GM21723 (cell line): Measurements from ENCODE around the gene FOXO1.

Experiments used
- ATAC-seq: cut with Tn5 transposase; IDR thresholded peaks from one replicate; pipeline ENCODE4 v1.9.1; 2021; ENCODE audit warnings: mild to moderate bottlenecking, moderate library complexity; ENCODE audit not compliant: unreplicated experiment

Gene FOXO1

DNA sequence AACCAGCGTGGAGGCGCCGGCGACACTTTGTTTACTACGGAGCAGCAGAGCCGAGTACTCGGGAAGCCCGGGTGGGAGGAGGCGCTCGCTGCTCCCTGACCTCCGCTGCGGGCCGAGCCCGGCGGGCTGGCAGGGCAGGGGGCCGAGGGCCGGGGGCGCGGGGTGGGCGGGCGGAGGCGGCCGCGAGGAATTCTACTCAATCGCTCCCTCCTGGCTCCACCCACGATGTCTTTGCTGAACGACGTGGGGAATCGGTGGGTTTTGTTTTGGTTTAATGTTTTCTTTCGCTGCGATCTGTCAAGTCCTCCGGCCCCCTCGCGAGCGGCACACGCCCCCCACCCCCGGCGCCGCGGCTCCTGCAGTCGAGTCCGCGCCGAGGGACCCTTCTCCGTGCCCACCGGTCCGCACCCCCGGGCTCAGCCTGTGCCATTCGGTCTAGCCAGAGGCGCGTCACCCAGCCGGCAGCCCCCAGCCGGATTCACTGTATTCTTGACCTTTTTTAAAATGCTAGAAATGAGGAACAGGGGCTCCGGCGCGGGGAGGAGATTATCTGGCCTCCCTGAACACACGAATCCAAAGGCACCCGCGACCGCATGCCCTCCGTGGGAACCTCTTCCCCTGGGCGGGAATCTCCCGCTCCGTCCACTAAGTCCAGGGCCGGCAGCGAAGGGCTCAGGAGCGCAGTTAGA, 636 bp upstream of the FOXO1 start:
- ATAC-seq, result peak; percentile 17

DNA sequence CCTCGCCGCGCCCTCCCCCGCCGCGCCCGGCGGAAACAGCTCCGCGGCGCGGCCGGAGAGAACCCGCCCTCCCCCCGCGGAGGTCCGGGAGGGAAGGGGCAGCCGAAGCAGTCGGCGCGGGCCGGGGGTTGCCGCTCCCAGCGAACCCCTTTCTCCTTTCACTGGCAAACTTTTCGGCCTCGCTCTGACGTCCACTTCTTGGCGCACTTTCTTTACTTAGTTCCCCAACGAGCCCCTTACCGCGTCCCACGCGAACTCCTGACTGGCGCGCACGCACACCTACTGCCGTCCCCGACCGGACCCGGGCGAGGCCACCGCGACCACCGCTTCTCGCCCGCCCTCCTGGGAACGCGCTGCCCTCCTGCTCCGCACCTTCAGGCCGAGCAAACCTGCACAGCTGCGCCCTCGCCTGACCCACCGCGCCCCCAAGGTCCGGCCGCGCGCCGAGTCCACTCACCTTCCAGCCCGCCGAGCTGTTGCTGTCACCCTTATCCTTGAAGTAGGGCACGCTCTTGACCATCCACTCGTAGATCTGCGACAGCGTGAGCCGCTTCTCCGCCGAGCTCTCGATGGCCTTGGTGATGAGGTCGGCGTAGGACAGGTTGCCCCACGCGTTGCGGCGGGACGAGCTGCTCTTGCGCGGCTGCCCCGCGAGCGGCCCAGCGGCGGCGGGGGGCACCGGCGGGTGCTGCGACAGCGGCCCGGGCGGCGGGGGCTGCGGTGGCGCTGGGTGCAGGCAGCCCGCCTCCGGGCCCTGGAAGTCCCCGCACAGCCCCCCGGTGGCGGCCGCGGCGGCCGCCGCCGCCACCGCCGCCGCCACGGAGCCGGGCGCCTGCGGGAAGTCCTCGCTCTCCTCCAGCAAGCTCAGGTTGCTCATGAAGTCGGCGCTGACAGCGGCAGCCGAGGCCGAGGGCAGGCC, 1.1 kb downstream of the FOXO1 start:
- ATAC-seq, result peak; percentile 9

DNA sequence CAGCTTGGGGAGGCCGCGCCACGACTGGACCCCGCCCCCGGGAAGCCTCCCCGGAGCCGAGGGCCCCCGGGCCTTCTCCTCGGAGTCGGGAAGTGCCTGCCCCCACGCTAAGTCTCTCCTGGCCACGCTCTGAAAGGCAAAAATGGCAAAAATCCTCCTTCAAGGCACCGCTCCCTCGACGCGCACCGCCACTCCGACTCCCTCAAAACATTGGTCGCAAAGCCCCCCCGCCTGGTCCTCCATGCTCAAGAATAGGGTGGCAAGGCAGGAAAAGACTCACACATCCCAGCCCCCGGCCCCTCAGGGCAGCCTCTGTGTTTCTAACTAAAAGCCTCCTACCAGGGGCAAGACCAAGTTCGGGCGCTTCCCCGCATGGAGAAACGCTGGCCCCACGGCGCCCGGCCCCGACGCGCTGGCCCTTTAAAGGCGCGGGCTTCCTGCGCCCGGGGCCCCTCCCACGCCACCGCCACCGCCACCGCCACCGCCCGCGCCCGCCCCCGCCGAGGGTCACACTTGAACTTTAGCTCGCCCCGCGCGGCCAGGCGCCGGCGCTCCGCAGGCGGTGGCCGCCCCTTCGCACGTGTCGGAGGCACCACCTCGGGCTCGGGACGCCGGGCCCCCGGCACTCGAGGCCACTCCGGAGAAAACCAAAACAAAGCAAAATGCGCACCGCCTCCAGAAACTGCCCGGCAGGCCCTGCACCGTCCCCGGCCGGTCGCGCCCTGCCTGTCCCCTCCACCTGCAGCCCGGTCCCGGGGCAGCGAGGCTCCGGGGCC, 1.9 kb downstream of the FOXO1 start:
- peak; percentile 19 for ATAC-seq

DNA sequence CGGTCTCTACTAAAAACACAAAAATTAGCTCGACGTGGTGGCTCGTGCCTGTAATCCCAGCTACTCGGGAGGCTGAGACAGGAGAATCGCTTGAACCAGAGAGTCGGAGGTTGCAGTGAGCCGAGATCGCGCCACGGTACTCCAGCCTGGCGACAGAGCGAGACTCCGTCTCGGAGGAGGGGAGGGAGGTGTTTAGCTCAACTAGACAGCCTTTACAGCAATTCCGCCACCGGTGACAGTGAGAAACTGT, 2.4 kb downstream of the FOXO1 start:
- ATAC-seq, result peak; percentile 26

DNA sequence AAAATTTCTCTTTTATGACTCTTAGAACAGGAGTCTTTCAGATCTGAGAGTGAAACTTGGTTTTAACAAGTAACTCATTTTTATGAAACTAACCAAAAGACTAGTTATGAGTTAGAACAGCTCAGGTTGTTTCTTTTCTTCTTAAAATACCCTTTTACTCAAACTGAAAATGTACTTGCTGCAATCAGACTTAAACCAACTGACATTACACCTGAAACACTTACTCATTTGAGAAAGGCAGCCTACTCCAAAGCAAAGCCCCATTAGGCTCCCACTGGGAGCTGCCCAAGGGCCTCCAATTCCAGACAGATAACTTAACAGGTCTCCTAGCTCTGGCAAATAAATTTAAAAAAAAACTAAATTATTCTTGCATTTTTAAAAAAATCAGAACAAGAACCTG, 3.6 kb downstream of the FOXO1 start:
- ATAC-seq, result peak; percentile 32

DNA sequence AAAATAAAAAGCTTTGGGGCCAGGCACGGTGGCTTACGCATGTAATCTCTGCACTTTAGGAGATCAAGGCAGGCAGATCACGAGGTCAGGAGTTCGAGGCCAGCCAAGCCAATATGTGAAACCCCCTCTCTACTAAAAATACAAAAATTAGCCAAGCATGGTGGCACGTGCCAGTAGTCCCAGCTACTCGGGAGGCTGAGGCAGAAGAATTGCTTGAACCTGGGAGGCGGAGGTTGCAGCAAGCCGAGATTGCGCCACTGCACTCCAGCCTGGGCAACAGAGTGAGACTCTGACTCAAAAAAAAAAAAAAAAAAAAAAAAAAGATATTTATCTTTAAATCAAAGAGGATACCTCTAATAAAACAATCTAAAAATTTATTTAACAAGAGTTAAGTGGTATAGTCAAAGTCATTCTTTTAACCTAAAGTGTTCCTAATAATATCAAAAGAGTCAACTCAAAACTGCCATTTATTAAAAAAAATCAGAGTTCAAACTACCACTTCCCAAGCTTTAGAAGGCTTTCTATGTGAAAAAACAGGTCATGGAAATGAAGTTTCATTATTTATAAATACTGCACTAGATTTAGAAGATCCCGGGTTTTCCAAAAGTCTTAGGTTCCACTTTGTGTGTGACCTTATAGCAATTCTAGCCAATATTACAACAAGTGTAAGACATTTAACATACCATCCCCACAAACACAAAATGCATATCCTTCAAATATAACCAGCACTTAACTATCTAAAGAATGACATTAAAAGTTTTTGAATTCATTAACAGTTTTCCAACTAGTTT, 4.4 kb downstream of the FOXO1 start:
- ATAC-seq, result no peak

DNA sequence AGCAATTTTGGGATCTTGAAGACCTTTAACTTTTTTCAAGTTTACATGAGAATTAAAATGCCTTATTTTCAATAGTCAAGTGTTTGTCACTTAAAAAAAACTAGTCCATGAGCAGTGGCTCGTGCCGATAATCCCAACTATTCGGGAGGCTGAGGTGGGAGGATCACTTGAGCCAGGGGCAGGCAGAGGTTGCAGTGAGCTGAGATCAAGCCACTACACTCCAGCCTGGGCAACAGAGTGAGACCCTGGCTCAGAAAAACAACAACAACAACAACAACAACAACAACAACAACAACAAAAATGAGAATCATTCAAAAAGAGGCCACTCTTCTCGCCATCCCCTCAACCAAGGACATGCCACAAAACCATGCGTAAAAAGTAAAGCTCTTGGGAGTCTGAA, 5.7 kb downstream of the FOXO1 start:
- no peak for ATAC-seq

DNA sequence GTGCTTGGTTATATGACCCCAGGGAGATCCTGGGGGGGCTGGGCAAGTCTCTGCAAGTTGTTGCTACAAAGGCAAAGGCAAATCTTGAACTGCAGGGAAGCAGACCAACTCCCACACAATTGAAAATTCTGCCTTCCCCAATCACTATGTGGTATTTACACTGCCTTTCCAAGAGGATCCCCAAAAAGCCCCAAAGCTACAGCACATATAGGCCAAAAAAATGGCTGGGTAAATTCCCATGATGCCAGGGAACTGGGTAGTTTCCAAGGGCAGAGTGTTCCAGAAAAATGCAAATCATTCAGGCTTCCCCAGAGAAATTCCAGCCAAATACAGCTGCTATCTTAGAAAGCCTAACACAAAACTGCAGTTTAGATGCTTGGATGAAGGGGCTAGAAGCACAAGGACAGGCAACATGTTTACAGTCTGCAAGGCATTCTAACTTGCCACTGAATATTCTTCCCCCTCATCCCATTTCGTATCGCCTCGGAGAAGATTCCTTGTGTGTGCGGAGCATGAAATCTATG, 6.2 kb downstream of the FOXO1 start:
- no peak for ATAC-seq

DNA sequence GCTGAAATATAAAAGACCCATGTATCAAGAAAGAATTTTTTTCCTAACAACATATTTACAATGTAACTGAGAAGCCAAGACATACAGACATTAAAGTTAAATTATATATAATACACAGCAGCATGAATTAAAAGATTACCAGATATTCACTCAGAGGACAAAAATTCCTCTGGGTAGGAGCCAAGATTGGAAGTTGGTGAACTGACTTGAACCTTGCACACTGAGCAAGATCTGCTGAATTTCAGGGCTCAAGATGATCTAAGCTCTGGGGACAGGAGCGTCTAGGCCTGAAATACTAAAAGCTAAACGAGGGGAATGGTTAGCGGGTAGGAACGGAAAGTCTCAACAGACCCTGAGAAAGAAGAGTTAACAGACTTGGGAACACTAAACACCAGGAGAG, 8.5 kb downstream of the FOXO1 start:
- no peak for ATAC-seq

DNA sequence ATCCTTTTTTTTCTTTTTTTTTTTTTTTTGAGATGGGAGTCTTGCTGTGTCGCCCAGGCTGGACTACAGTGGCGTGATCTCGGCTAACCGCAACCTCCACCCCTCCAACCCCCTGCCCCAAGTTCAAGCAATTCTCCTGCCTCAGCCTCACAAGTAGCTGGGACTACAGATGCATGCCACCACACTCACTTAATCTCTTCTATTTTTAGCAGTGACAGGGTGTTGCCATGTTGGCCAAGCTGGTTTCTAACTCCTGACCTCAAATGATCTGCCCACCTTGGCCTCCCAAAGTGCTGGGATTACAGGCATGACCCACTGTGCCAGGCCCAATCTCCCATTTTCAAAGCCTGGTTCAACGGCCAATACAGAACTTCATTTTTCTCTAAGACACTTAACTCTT, 9.1 kb downstream of the FOXO1 start:
- ATAC-seq, result no peak

DNA sequence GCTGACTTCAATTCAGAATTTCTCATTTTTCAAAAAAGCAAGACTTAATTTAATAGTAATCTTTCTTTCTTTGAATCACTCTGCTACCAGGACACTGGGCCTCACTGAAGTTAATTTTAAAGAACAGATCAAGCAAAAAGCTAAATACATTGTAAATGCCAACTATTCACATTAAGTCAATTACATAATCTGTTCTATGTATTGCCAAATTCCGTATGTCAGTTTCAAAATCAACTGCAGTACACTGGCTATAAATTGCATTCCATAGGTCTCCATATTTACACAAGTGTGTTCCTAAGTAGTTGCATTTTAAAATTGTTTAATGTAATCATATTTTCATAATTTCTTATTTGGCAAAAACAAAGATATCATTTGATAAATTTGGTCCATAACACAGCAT, 10.1 kb downstream of the FOXO1 start:
- ATAC-seq, result no peak

DNA sequence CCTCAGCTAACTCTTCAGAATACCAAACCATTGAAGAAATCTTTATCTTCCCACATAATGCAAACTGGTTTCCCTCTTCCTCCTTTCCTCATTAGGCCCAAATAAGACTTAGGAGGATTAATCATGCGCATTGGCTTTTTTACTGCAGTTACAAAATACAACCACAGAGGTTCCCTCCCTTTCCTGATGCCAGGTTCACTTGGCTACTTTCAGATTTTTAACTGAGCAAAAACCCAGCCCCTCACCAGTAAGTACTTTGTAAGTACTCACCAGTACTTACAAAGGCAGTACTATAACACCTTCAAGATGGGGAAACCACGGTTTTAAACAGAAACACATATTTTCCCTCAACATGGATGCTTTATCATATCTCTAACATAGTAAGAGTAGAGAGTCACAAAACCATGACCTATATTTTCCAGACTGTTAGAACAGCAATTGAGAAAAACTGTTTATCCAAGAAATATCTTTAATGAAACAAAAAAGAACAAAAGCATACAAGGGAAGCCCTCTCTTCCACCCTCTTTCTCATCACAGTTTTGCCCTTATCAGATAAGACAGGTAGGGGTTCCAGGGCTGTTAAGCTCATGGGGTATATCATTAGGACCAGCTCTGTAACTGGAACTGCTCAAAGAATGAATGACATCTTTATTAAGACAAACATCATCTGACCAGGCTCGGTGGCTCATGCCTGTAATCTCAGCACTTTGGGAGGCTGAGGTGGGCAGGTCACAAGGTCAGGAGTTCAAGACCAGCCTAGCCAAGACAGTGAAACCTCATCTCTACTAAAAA, 12.7 kb downstream of the FOXO1 start:
- no peak for ATAC-seq

DNA sequence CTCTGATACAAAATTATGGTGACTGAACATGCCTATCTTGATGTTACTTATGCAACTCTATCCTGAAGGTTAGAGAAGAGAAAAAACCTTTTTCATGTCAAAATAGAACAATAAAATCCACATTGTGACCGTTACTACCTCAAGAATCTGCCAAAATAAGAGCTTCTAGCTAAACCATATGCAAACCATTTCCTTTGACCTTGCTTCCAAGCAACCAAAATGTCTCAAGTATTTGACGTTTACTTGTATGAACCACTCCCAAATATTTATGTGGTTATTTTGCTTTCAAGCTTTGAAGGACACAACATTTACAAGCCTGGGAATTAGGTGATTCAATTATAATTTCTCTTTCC, 13.9 kb downstream of the FOXO1 start:
- peak; percentile 58 for ATAC-seq

DNA sequence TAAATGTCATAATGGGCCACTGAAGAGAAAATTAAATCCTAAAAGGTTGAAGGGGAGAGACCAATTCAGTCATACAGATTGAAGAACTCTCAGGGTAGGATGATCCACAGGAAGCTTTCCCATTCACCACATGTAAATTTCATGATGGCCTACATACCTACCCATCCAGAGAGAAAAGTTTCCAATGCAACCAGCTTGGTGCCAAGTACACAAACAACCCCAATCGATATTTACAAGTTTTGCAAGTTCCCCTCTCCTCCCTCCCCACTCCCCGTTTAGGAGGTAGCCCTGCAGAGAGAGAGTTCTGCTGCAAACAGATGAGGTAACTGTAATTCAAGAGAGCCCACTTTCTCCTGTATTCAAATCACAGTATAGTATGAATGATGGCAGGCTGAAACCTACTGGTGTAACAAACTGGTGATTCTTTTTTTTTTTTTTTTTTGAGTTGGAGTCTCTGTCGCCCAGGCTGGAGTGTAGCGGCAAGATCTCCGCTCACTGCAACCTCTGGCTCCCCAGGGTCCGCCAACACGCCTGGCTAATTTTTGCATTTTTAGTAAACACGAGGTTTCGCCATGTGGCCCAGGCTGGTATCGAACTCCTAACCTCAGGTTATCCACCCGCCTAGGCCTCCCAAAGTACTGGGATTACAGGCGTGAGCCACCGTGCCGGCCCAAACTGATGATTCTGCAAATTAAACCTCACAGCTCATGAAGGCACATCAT, 14.4 kb downstream of the FOXO1 start:
- peak; percentile 41 for ATAC-seq

DNA sequence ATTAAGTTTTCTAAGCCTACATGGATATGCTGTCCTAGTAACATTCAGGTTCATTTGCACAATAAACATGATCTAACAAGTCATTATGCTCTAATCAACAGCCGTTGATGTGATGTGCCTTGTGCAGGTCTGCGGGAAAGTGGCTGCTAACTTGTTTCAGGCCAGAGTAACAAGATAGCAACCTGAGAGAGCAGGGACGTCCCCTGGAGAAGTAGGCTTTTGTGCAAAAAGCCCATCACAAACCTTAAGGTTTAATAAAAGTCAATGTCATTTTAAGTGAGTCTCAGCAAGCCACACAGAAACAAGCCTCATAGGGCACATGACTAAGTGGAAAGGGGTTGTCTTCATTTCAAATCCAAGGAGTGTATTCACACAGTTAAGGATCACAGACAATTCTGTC, 17.6 kb downstream of the FOXO1 start:
- ATAC-seq, result no peak

DNA sequence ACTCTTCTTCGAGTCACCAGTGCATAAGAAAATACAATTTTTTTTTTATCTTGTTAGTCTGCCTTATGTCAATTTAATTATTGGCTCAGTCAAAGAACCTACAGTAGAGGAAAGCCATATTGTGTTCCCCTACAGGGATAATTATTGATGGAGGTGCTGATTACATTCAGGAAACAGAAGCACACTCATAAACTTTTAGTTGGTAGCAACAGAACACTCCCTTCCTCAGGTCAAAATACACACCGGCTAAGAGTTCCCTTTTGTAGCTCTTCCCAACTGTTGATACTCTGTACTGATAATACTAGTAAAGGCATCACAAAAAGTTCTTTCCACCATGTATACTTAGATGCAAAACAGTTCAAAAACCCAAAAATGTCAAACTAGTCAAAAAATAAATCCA, 18.4 kb downstream of the FOXO1 start:
- no peak for ATAC-seq

DNA sequence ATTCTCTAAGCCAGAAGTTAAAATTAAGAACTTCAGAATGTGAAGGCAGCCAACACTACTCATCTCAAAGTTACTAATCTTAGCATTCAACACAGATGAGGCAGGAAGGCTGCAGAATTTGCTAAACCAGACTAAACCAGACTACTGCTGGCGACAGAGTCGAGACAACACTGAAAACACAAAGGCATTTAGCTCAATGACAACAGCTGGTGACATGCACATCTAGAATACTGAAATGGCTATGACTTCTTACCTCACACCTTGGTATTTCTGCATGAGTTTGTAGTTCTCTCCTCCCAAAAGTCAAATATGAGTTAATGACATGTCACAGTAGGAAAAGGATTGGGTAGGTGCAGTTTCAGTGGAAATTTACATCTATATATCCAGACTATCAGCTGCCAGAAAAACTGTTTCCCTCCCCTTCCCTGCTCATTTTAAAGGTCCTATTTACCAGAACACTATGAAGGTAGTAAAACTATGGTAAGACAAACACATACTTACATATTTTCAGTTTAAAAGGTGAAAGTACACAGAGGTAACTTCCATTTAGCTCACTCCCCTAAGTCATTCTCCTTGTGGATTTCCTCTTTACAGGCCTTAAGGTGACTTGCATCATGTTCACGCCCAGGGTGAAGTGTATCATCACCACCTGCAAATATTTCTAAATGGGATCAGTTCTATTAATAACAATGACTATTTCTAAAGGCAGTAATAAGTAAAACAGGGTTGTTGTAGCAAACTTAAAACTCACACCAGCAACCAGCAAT, 21.4 kb downstream of the FOXO1 start:
- ATAC-seq, result no peak

DNA sequence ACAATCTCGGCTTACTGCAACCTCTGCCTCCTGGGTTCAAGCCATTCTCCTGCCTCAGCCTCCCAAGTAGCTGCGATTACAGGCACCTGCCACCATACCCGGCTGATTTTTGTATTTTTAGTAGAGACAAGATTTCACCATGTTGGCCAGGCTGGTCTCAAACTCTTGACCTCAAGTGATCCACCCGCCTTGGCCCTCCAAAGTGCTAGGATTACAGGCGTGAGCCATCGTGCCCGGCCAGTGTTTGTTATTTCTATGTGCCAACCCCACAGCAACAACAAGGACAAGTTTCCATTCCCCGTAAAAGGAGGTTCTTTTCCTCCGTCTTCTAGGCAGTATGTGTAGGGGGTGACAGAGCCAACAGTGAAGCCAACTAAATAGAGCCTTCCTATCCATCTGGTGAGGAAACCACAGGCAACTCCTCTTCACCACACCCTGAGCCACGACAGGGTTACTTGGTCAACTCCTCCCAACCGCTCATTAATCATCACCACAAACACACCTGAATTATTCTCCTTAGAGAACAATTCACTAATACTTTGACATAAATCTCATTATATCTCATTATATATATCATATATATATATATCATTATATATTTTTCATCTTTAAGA, 25.5 kb downstream of the FOXO1 start:
- ATAC-seq, result no peak
